GM23338 (cell line): ENCODE measurements around the gene CELA1. TPM values are rescaled to one million over a fixed set of nuclear protein-coding genes. Genes with fewer than 3 reads are reported as not detected.

Experiments
- ATAC-seq: fragments of 200-7000 bp; cut with Tn5 transposase; 3 replicates; pipeline ENCODE4 v1.9.1; 2020
- DNase-seq: peaks from one replicate; pipeline ENCODE4 v3.0.0-alpha.2; 2015; ENCODE audit warnings: low spot score
- H2AFZ ChIP-seq: fragments of 200-600 bp; sonication (generic); 2 replicates; pipeline ENCODE4 v1.8.0; 2016; ENCODE audit warnings: antibody characterized with exemption, mild to moderate bottlenecking, moderate library complexity
- H3F3A ChIP-seq: fragments of 200-600 bp; sonication (generic); replicated peaks from 2 replicates; pipeline ENCODE4 v1.8.0; 2017; ENCODE audit warnings: antibody characterized with exemption, mixed run types, low read depth
- H3K27ac ChIP-seq: fragments of 200-600 bp; sonication (generic); 2 replicates; pipeline ENCODE4 v1.6.1; 2016; ENCODE audit warnings: low read depth
- H3K27me3 ChIP-seq: fragments of 200-600 bp; sonication (generic); 2 replicates; pipeline ENCODE4 v1.8.0; 2016; ENCODE audit warnings: mild to moderate bottlenecking, mixed run types, moderate library complexity; ENCODE audit not compliant: insufficient read depth
- H3K36me3 ChIP-seq: fragments of 200-600 bp; sonication (generic); 2 replicates; pipeline ENCODE4 v1.8.0; 2016; ENCODE audit warnings: mild to moderate bottlenecking; ENCODE audit not compliant: insufficient read depth
- H3K4me1 ChIP-seq: fragments of 200-600 bp; sonication (generic); 2 replicates; pipeline ENCODE4 v1.8.0; 2016; ENCODE audit warnings: mild to moderate bottlenecking, moderate library complexity; ENCODE audit not compliant: insufficient read depth
- H3K4me2 ChIP-seq: fragments of 200-600 bp; sonication (generic); 2 replicates; pipeline ENCODE4 v1.7.1; 2017; ENCODE audit warnings: mixed run types
- H3K4me3 ChIP-seq: fragments of 200-600 bp; sonication (generic); 2 replicates; pipeline ENCODE4 v1.6.1; 2016; ENCODE audit warnings: mixed run types
- H3K79me2 ChIP-seq: fragments of 200-600 bp; sonication (generic); replicated peaks from 2 replicates; pipeline ENCODE4 v1.8.0; 2017; ENCODE audit warnings: mild to moderate bottlenecking; ENCODE audit not compliant: insufficient read depth
- H3K9me2 ChIP-seq: fragments of 200-600 bp; sonication (generic); 2 replicates; pipeline ENCODE4 v1.8.0; 2017; ENCODE audit not compliant: insufficient read depth
- H4K20me1 ChIP-seq: fragments of 200-600 bp; sonication (generic); replicated peaks from 2 replicates; pipeline ENCODE4 v1.8.0; 2017; ENCODE audit warnings: mild to moderate bottlenecking; ENCODE audit not compliant: insufficient read depth
- H3K27ac Mint-ChIP-seq: 2 replicates; pipeline ENCODE4 v1.8.0; 2020; ENCODE audit warnings: inconsistent platforms, mild to moderate bottlenecking, moderate library complexity, mixed read lengths
- H3K27me3 Mint-ChIP-seq: 3 replicates; pipeline ENCODE4 v1.8.0; 2022; ENCODE audit warnings: low read depth, mild to moderate bottlenecking, moderate library complexity, mixed read lengths, inconsistent platforms; ENCODE audit not compliant: insufficient read depth, poor library complexity
- H3K36me3 Mint-ChIP-seq: 3 replicates; pipeline ENCODE4 v1.8.0; 2021; ENCODE audit warnings: low read depth, mild to moderate bottlenecking, inconsistent platforms, moderate library complexity, mixed read lengths
- H3K4me1 Mint-ChIP-seq: 3 replicates; pipeline ENCODE4 v1.8.0; 2020; ENCODE audit warnings: mild to moderate bottlenecking, inconsistent platforms, mixed read lengths
- H3K4me3 Mint-ChIP-seq: 3 replicates; pipeline ENCODE4 v1.8.0; 2021; ENCODE audit warnings: moderate library complexity, mild to moderate bottlenecking, inconsistent platforms, mixed read lengths
- H3K9me3 Mint-ChIP-seq: 3 replicates; pipeline ENCODE4 v1.8.0; 2020; ENCODE audit warnings: moderate library complexity, mild to moderate bottlenecking, inconsistent platforms, mixed read lengths
- CREB1 ChIP-seq: fragments of 250-450 bp; sonication (Bioruptor Pico); IDR thresholded peaks from 2 replicates; pipeline ENCODE4 v1.5.0; 2020; ENCODE audit warnings: low read depth, mild to moderate bottlenecking, moderate library complexity
- CTCF ChIP-seq, 2 experiments: fragments of 200-600 bp in 1 of 2; sonication (generic) in 1 of 2; conservative IDR thresholded peaks; 2 replicates each; pipeline versions ENCODE4 v1.5.1 to v1.6.1; 2016 to 2017; ENCODE audit warnings: antibody characterized with exemption in 2 of 2, low read depth in 2 of 2, mild to moderate bottlenecking in 2 of 2, moderate library complexity in 1 of 2
- ETS1 ChIP-seq: IDR thresholded peaks from 2 replicates; pipeline ENCODE4 v1.6.1; 2016; ENCODE audit warnings: antibody characterized with exemption
- EZH2 ChIP-seq: fragments of 200-600 bp; sonication (generic); IDR thresholded peaks from one replicate; pipeline ENCODE4 v1.8.0; 2017; ENCODE audit warnings: antibody characterized with exemption, mild to moderate bottlenecking, low read depth; ENCODE audit not compliant: unreplicated experiment
- EZH2phosphoT487 ChIP-seq: fragments of 200-600 bp; sonication (generic); IDR thresholded peaks from one replicate; pipeline ENCODE4 v1.8.1; 2018; ENCODE audit warnings: antibody characterized with exemption; ENCODE audit not compliant: unreplicated experiment
- JUNB ChIP-seq: IDR thresholded peaks from one replicate; pipeline ENCODE4 v1.6.1; 2016; ENCODE audit warnings: antibody characterized with exemption; ENCODE audit not compliant: unreplicated experiment
- NANOG ChIP-seq: IDR thresholded peaks from 2 replicates; pipeline ENCODE4 v1.6.1; 2016; ENCODE audit warnings: antibody characterized with exemption, borderline replicate concordance
- POLR2AphosphoS5 ChIP-seq: IDR thresholded peaks from 2 replicates; pipeline ENCODE4 v1.6.1; 2016; ENCODE audit warnings: antibody characterized with exemption, low read depth
- REST ChIP-seq: IDR thresholded peaks from one replicate; pipeline ENCODE4 v1.6.1; 2018; ENCODE audit warnings: antibody characterized with exemption; ENCODE audit not compliant: unreplicated experiment
- STAT1 ChIP-seq: IDR thresholded peaks from one replicate; pipeline ENCODE4 v1.6.1; 2016; ENCODE audit warnings: antibody characterized with exemption; ENCODE audit not compliant: unreplicated experiment
- ZNF114 ChIP-seq: fragments of 250-450 bp; sonication (Bioruptor Pico); IDR thresholded peaks from 2 replicates; pipeline ENCODE4 v1.5.0; 2020; ENCODE audit warnings: mild to moderate bottlenecking, moderate library complexity
- ZNF331 ChIP-seq: fragments of 250-450 bp; sonication (Bioruptor Pico); IDR thresholded peaks from 2 replicates; pipeline ENCODE4 v1.5.0; 2020; ENCODE audit warnings: low read depth, mild to moderate bottlenecking, moderate library complexity
- polyA plus RNA-seq: library from polyadenylated mRNA; unstranded; fragments of >200 nt; fragmentation: Nextera tagmentation; extraction: Ambion mirVana; gene quantifications from 2 replicates; pipeline ENCODE4 v1.2.1, GENCODE V29; 2016
- total RNA-seq: library from RNA; depleted of rRNA; stranded (reverse); fragments of >200 nt; shearing (Covaris generic); gene quantifications from 2 replicates; pipeline ENCODE4 v1.2.3, GENCODE V29; 2014

Gene CELA1
- total and polyA plus RNA-seq, 2 experiments from 2014 or later = not detected

- Histone ChIP-seq H3K4me1 (peaks cover 23% of the 10 kb centered on the region), H3F3A (no peaks in the 10 kb centered on the region), H3K4me2 (no peak overlapping the region), H3K9me2 (no peaks in the 10 kb centered on the region), H3K79me2 (no peaks in the 10 kb centered on the region), H3K27ac (no peak overlapping the region), H4K20me1 (no peaks in the 10 kb centered on the region), H3K36me3 (0 out of 2 replicates have a peak, but pooled peaks cover 4% of the 10 kb centered on the region), H3K27me3 (no peaks in the 10 kb centered on the region), H2AFZ (no peak overlapping the region), H3K4me3 (no peak overlapping the region)
- Mint-ChIP-seq H3K27ac (no peak overlapping the region), H3K4me3 (no peak overlapping the region), H3K27me3 (peaks cover 2% of the 10 kb centered on the region), H3K4me1 (peaks cover 30% of the 10 kb centered on the region), H3K36me3 (peaks cover 30% of the 10 kb centered on the region), H3K9me3 (no peaks in the 10 kb centered on the region)
- TF ChIP-seq EZH2phosphoT487 (no peak), JUNB (no peak), CTCF (conservative IDR thresholded peaks at IDR 0.05; ENCODE audit: low read depth in 2 of 2) (no peak), ZNF331 (CRISPR knock-in tag) (no peak), CREB1 (CRISPR knock-in tag) (no peak), REST (no peak), ETS1 (no peak), NANOG (no peak), POLR2AphosphoS5 (no peak), STAT1 (no peak), EZH2 (no peak), ZNF114 (CRISPR knock-in tag) (no peak)
- DNase-seq (no peak), ATAC-seq (no peak)
Measured at GRCh38 chr12:51379571-51379970, 33.1 kb upstream of the CELA1 start.
